COLO829 (cell line): ENCODE results near the gene KLK6.

ENCODE experiments used
- DNase-seq: peaks from one replicate; pipeline ENCODE4 v3.0.0; 2012; ENCODE audit warnings: low spot score

The KLK6 gene

GRCh38 chr19:50952910-50953309, 16.5 kb downstream of the KLK6 start, which contains the start of gene KLK5:
Gene KLK5 (minus strand): TSS chr19:50953038. CDS start chr19:50952657, 381 bp downstream.
- DNase-seq = no peak

GRCh38 chr19:50949861-50950260, 19.5 kb downstream of the KLK6 start:
- DNase-seq = no peak

GRCh38 chr19:50947123-50947522, 22.3 kb downstream of the KLK6 start:
- DNase-seq = no peak

GRCh38 chr19:50944795-50945194, 24.6 kb downstream of the KLK6 start:
- no peak for DNase-seq

- DNase-seq = no peak
Observed at GRCh38 chr19:50943074-50943828, 26.1 kb downstream of the KLK6 start.

GRCh38 chr19:50939596-50939995, 29.8 kb downstream of the KLK6 start:
- DNase-seq = no peak

- no peak for DNase-seq
Observed at GRCh38 chr19:50933640-50934039, 35.8 kb downstream of the KLK6 start.

- DNase-seq = no peak
Observed at GRCh38 chr19:50932690-50933083, 36.7 kb downstream of the KLK6 start.

GRCh38 chr19:50932018-50932689, 37.2 kb downstream of the KLK6 start:
- DNase-seq = no peak

GRCh38 chr19:50931023-50931422, 38.4 kb downstream of the KLK6 start:
- no peak for DNase-seq

GRCh38 chr19:50928831-50929230, 40.6 kb downstream of the KLK6 start:
- no peak for DNase-seq

- DNase-seq = no peak
Observed at GRCh38 chr19:50926144-50926543, 43.2 kb downstream of the KLK6 start.

GRCh38 chr19:50925734-50926133, 43.7 kb downstream of the KLK6 start:
- no peak for DNase-seq

GRCh38 chr19:50924586-50924985, 44.8 kb downstream of the KLK6 start:
- DNase-seq = no peak

GRCh38 chr19:50922317-50922853, 47.0 kb downstream of the KLK6 start:
- peak; percentile 76 for DNase-seq

GRCh38 chr19:50921426-50922316, 47.7 kb downstream of the KLK6 start:
- DNase-seq = peak; percentile 42

- no peak for DNase-seq
Observed at GRCh38 chr19:50916069-50916468, 53.3 kb downstream of the KLK6 start.

- DNase-seq = no peak
Observed at GRCh38 chr19:50912727-50913716, 56.4 kb downstream of the KLK6 start.

- DNase-seq = no peak
Observed at GRCh38 chr19:50912102-50912599, 57.2 kb downstream of the KLK6 start.

- no peak for DNase-seq
Observed at GRCh38 chr19:50911206-50912101, 57.9 kb downstream of the KLK6 start, which contains the start of gene KLK4. Gene KLK4 (minus strand): TSS chr19:50911395. CDS start chr19:50910738, 657 bp downstream.
